ENCODE data around the gene PPP6R2. TPM values are rescaled to one million over a fixed set of nuclear protein-coding genes. Genes with fewer than 3 reads are reported as not detected.

PPP6R2 gene
- total and polyA plus RNA-seq, 5 experiments from 2014 or later: 13.3 to 104 (median 29.1) TPM

GRCh38 chr22:50416996-50417395, 73.9 kb downstream of the PPP6R2 start:
- H3K27me3 Mint-ChIP-seq: no peaks in the 10 kb centered on the region
- no peaks in the 10 kb centered on the region for H3K9me3 Mint-ChIP-seq
- H3K36me3 Mint-ChIP-seq: peaks cover 0 to 80% (median 19%) of the 10 kb centered on the region in 3 donors
- DNase-seq (no peak), ATAC-seq (no peak)
- H3K4me3 Mint-ChIP-seq: no peak overlapping the region
- POLR2A ChIA-PET: no interaction called here
- no peak overlapping the region for H3K27ac Mint-ChIP-seq
- H3K4me1 Mint-ChIP-seq: peaks cover 0 to 3% (median 0%) of the 10 kb centered on the region in 4 donors

- H3K36me3 Mint-ChIP-seq: peaks cover 0 to 84% (median 19%) of the 10 kb centered on the region in 3 donors
These were observed 74.5 kb downstream of the PPP6R2 start for GRCh38 chr22:50417411-50418210.

GRCh38 chr22:50418624-50419023, 75.5 kb downstream of the PPP6R2 start:
- DNase-seq (no peak), ATAC-seq (no peak)
- POLR2A ChIA-PET: no interaction called here
- Mint-ChIP-seq H3K36me3 (peaks cover 0 to 85% (median 19%) of the 10 kb centered on the region in 3 donors), H3K4me3 (no peak overlapping the region), H3K27me3 (no peaks in the 10 kb centered on the region), H3K4me1 (peaks cover 0 to 3% (median 0%) of the 10 kb centered on the region in 4 donors), H3K27ac (no peak overlapping the region), H3K9me3 (no peaks in the 10 kb centered on the region)

More at GRCh38 chr22:50417411-50418210, 74.5 kb downstream of the PPP6R2 start:
- Mint-ChIP-seq H3K27me3 (no peaks in the 10 kb centered on the region), H3K27ac (peak overlapping the region in 1 of 10 donors; percentile 59), H3K4me3 (no peak overlapping the region), H3K4me1 (peaks cover 0 to 3% (median 0%) of the 10 kb centered on the region in 4 donors), H3K9me3 (no peaks in the 10 kb centered on the region)
- ATAC-seq (no peak), DNase-seq (peak in 1 of 10 donors; percentile 45)
- POLR2A ChIA-PET: no interaction called here

GRCh38 chr22:50419116-50419515, 76.0 kb downstream of the PPP6R2 start:
- ATAC-seq (no peak), DNase-seq (peak in 1 of 10 donors; percentile 27)
- Mint-ChIP-seq H3K36me3 (peaks cover 0 to 86% (median 19%) of the 10 kb centered on the region in 3 donors), H3K4me3 (no peak overlapping the region), H3K4me1 (no peaks in the 10 kb centered on the region), H3K27ac (no peak overlapping the region), H3K27me3 (no peaks in the 10 kb centered on the region), H3K9me3 (no peaks in the 10 kb centered on the region)
- POLR2A ChIA-PET: no interaction called here

- H3K27me3 Mint-ChIP-seq: no peaks in the 10 kb centered on the region
- H3K9me3 Mint-ChIP-seq: no peaks in the 10 kb centered on the region
- DNase-seq (peak in 1 of 10 donors; percentile 32), ATAC-seq (no peak)
- peaks cover 3 to 88% (median 21%) of the 10 kb centered on the region in 3 donors for H3K36me3 Mint-ChIP-seq
- POLR2A ChIA-PET: no interaction called here
- H3K4me1 Mint-ChIP-seq: peaks cover 0 to 3% (median under 1%) of the 10 kb centered on the region in 4 donors
- peak overlapping the region in 3 of 10 donors; percentile 25 to 53 (median 48) for H3K27ac Mint-ChIP-seq
- no peak overlapping the region for H3K4me3 Mint-ChIP-seq
These were observed 76.9 kb downstream of the PPP6R2 start for GRCh38 chr22:50420015-50420414.

GRCh38 chr22:50420581-50420980, 77.5 kb downstream of the PPP6R2 start:
- Mint-ChIP-seq H3K36me3 (peaks cover 6 to 89% (median 22%) of the 10 kb centered on the region in 3 donors), H3K4me3 (no peak overlapping the region), H3K4me1 (peaks cover 0 to 5% (median 1%) of the 10 kb centered on the region in 4 donors), H3K9me3 (no peaks in the 10 kb centered on the region), H3K27ac (no peak overlapping the region), H3K27me3 (no peaks in the 10 kb centered on the region)
- no peak for ATAC-seq
- POLR2A ChIA-PET: no interaction called here
- DNase-seq: peak in 1 of 10 donors; percentile 9

GRCh38 chr22:50422046-50422445, 78.9 kb downstream of the PPP6R2 start:
- DNase-seq: peak in 1 of 10 donors; percentile 44
- Mint-ChIP-seq H3K4me1 (peaks cover 0 to 5% (median 2%) of the 10 kb centered on the region in 4 donors), H3K27me3 (no peaks in the 10 kb centered on the region), H3K27ac (no peak overlapping the region), H3K9me3 (no peaks in the 10 kb centered on the region), H3K36me3 (peaks cover 8 to 82% (median 23%) of the 10 kb centered on the region in 3 donors), H3K4me3 (no peak overlapping the region)
- POLR2A ChIA-PET: no interaction called here
- no peak for ATAC-seq

GRCh38 chr22:50422961-50423815, 80.1 kb downstream of the PPP6R2 start:
- H3K27ac Mint-ChIP-seq: no peak overlapping the region
- POLR2A ChIA-PET: interaction anchor here (0.8 kb wide), 1 partner anchor 122 kb away, joined by 3 read pairs; the partner anchor contains the start of gene KLHDC7B
- DNase-seq (peak in 1 of 10 donors; percentile 47), ATAC-seq (no peak)
- no peaks in the 10 kb centered on the region for H3K27me3 Mint-ChIP-seq
- H3K36me3 Mint-ChIP-seq: peaks cover 8 to 80% (median 22%) of the 10 kb centered on the region in 3 donors
- peaks cover 0 to 7% (median 3%) of the 10 kb centered on the region in 4 donors for H3K4me1 Mint-ChIP-seq
- no peak overlapping the region for H3K4me3 Mint-ChIP-seq
- no peaks in the 10 kb centered on the region for H3K9me3 Mint-ChIP-seq

- Mint-ChIP-seq H3K27me3 (no peaks in the 10 kb centered on the region), H3K36me3 (peaks cover 8 to 79% (median 22%) of the 10 kb centered on the region in 3 donors), H3K4me3 (no peak overlapping the region), H3K27ac (no peak overlapping the region), H3K4me1 (peaks cover 0 to 7% (median 3%) of the 10 kb centered on the region in 4 donors), H3K9me3 (no peaks in the 10 kb centered on the region)
- DNase-seq (no peak), ATAC-seq (no peak)
- POLR2A ChIA-PET: no interaction called here
These were observed 80.8 kb downstream of the PPP6R2 start for GRCh38 chr22:50423956-50424355.

GRCh38 chr22:50425179-50425916, 82.2 kb downstream of the PPP6R2 start:
- H3K36me3 Mint-ChIP-seq: peaks cover 8 to 79% (median 15%) of the 10 kb centered on the region in 3 donors
- ATAC-seq: no peak
- DNase-seq: no peak
- peak overlapping the region in 2 of 10 donors; percentile 25 to 60 for H3K27ac Mint-ChIP-seq
- H3K4me1 Mint-ChIP-seq: peaks cover 0 to 7% (median 3%) of the 10 kb centered on the region in 4 donors
- H3K4me3 Mint-ChIP-seq: no peak overlapping the region
- POLR2A ChIA-PET: no interaction called here
- no peaks in the 10 kb centered on the region for H3K9me3 Mint-ChIP-seq
- no peaks in the 10 kb centered on the region for H3K27me3 Mint-ChIP-seq

- POLR2A ChIA-PET: no interaction called here
- ATAC-seq: no peak
- peak in 1 of 10 donors; percentile 40 for DNase-seq
- H3K4me1 Mint-ChIP-seq: no peaks in the 10 kb centered on the region
- peaks cover 0 to 52% (median 4%) of the 10 kb centered on the region in 3 donors for H3K36me3 Mint-ChIP-seq
- H3K27me3 Mint-ChIP-seq: no peaks in the 10 kb centered on the region
- H3K27ac Mint-ChIP-seq: peak overlapping the region in 2 of 10 donors; percentile 19 to 60
- H3K4me3 Mint-ChIP-seq: no peak overlapping the region
- H3K9me3 Mint-ChIP-seq: no peaks in the 10 kb centered on the region
These were observed 89.2 kb downstream of the PPP6R2 start for GRCh38 chr22:50432131-50432876.

Measured in naive thymus-derived CD8-positive, alpha-beta T cell (primary cell).